Measurements from ENCODE around the gene TINCR.

DNA sequence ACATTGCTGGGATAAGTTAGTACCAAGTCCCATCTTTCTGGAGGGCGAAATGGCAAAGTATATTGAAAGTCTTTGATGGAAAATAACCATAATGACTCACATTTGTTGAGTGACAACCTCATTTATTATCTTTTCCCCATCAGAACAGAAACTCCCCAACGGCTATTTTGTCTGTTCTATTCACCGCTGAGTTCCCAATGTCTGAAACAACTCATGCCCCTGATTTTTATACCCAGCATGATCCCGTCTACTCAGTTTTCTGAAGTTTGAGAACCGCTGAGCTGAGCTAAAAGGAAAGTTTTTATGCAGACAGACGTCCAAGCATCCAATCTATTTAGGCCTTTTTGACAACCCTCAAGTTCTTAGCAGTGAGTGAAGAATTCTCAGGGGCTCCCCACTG, 7.8 kb upstream of the TINCR start:
- TF ChIP-seq, protein P1, sequence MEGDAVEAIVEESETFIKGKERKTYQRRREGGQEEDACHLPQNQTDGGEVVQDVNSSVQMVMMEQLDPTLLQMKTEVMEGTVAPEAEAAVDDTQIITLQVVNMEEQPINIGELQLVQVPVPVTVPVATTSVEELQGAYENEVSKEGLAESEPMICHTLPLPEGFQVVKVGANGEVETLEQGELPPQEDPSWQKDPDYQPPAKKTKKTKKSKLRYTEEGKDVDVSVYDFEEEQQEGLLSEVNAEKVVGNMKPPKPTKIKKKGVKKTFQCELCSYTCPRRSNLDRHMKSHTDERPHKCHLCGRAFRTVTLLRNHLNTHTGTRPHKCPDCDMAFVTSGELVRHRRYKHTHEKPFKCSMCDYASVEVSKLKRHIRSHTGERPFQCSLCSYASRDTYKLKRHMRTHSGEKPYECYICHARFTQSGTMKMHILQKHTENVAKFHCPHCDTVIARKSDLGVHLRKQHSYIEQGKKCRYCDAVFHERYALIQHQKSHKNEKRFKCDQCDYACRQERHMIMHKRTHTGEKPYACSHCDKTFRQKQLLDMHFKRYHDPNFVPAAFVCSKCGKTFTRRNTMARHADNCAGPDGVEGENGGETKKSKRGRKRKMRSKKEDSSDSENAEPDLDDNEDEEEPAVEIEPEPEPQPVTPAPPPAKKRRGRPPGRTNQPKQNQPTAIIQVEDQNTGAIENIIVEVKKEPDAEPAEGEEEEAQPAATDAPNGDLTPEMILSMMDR (IDR thresholded peaks at IDR 0.05; ENCODE audit: insufficient read depth, low read length) = no peak
- no peak for TF ChIP-seq POLR2AphosphoS5 (IDR thresholded peaks at IDR 0.05; ENCODE audit: low read depth)
- TF ChIP-seq, protein P2, sequence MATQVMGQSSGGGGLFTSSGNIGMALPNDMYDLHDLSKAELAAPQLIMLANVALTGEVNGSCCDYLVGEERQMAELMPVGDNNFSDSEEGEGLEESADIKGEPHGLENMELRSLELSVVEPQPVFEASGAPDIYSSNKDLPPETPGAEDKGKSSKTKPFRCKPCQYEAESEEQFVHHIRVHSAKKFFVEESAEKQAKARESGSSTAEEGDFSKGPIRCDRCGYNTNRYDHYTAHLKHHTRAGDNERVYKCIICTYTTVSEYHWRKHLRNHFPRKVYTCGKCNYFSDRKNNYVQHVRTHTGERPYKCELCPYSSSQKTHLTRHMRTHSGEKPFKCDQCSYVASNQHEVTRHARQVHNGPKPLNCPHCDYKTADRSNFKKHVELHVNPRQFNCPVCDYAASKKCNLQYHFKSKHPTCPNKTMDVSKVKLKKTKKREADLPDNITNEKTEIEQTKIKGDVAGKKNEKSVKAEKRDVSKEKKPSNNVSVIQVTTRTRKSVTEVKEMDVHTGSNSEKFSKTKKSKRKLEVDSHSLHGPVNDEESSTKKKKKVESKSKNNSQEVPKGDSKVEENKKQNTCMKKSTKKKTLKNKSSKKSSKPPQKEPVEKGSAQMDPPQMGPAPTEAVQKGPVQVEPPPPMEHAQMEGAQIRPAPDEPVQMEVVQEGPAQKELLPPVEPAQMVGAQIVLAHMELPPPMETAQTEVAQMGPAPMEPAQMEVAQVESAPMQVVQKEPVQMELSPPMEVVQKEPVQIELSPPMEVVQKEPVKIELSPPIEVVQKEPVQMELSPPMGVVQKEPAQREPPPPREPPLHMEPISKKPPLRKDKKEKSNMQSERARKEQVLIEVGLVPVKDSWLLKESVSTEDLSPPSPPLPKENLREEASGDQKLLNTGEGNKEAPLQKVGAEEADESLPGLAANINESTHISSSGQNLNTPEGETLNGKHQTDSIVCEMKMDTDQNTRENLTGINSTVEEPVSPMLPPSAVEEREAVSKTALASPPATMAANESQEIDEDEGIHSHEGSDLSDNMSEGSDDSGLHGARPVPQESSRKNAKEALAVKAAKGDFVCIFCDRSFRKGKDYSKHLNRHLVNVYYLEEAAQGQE (IDR thresholded peaks at IDR 0.05; ENCODE audit: insufficient replicate concordance, low read depth) = no peak
- TF ChIP-seq GABPA (IDR thresholded peaks at IDR 0.05; ENCODE audit: low read depth) = no peak

Measured in HL-60 (cell line).